GM12874 (cell line): ENCODE results near the gene TCF12.

ENCODE experiments used
- TF ChIP-seq, protein P1 (sequence below): IDR thresholded peaks from 2 replicates; pipeline ENCODE4 v1.5.1; 2011; ENCODE audit warnings: low read depth, mild to moderate bottlenecking, control low read depth, low read length, moderate library complexity; ENCODE audit not compliant: insufficient read depth

TCF12 gene

DNA sequence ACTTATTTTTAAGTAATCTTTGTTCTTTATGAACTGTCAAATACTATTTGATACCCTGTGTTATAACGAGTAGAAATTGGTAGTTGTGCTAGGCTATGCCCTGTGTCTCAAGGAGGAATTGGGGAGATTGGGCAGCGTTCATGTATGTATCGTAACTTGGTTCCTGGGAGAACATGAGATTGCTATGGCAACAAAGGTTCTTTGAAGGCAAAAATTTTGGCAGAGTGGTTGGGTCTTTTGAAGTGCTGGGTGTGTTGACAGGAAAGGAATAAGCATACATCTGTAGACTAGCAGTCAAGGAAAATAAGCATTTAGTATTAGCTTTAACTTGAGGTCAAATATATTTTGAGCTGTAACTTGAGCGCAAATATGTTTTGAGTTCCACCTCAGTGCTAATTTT, 45.3 kb downstream of the TCF12 start:
- TF ChIP-seq, protein P1, sequence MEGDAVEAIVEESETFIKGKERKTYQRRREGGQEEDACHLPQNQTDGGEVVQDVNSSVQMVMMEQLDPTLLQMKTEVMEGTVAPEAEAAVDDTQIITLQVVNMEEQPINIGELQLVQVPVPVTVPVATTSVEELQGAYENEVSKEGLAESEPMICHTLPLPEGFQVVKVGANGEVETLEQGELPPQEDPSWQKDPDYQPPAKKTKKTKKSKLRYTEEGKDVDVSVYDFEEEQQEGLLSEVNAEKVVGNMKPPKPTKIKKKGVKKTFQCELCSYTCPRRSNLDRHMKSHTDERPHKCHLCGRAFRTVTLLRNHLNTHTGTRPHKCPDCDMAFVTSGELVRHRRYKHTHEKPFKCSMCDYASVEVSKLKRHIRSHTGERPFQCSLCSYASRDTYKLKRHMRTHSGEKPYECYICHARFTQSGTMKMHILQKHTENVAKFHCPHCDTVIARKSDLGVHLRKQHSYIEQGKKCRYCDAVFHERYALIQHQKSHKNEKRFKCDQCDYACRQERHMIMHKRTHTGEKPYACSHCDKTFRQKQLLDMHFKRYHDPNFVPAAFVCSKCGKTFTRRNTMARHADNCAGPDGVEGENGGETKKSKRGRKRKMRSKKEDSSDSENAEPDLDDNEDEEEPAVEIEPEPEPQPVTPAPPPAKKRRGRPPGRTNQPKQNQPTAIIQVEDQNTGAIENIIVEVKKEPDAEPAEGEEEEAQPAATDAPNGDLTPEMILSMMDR, result no peak

DNA sequence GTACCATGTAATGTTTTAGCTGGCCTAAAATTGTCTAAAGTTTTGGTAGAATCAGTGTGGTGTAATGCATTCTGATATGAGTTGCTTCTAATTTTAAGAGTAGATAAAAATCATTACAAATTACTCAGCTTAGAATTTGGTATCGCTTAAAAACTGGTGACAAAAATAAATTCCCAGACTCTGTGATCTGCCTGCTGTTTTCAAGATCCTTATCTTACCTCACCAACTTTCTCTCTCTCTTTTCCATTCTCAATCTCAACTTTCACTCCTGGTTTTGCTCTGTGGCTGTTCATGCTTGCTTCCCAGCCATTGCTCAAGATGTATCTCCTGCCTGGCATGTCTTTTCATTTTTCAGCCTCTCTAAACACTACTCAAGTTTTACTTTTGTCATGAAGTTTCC, 45.7 kb downstream of the TCF12 start:
- TF ChIP-seq, protein P1, result no peak

DNA sequence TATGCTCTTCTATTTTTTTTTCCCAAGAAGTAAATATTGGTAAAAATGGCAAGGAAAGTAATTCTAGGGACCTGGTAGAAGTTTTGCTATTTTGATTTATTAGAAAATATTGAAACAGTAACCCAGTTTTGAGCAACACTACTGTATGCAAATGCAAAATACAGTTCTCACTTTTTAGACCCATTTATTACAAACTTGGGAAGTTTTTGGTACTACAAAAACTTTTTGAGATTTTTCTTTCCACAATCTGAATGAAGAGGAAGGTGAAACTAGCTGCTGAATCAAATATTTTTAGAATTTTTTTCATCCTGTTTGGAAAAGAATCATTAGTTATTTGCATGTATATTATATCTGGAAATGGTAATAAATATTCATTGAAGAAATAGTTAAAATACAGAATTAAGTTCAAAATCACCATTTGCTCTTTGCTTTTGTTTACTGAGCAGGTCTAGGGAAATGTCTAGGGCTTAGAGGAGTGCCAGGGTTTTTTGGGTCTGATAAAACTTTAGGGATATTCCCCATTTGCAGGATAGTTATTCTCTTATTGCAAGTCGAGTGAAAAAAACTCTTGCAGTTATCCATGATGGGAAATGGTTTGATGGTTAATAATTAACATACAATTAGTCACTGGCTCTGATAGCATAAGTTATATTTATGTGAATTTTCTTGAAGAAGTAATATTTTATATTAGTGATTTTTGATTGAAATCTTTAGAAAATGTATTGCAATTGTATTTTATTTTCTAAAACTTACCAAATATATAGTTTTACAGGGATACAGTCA, 47.0 kb downstream of the TCF12 start:
- TF ChIP-seq, protein P1, result no peak

DNA sequence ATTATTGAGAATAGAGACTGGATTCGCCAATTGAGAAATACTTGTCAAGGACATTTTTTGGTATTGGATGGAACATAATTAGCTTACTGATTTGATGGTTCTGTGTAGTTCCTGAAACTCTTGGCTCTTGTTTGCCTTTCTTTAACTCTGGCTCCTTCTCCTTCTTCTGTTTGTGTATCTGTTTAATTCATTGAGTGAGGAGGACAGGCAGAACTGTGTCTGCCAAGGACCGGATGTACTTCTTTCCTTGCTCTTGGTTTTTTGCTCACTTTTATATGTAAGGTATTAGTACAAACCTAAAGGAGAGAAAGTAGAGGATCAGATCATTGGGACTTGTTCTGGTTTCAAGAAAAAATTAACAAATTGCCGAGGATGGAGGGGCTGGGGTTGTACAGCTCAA, 48.9 kb downstream of the TCF12 start:
- TF ChIP-seq, protein P1, result no peak

DNA sequence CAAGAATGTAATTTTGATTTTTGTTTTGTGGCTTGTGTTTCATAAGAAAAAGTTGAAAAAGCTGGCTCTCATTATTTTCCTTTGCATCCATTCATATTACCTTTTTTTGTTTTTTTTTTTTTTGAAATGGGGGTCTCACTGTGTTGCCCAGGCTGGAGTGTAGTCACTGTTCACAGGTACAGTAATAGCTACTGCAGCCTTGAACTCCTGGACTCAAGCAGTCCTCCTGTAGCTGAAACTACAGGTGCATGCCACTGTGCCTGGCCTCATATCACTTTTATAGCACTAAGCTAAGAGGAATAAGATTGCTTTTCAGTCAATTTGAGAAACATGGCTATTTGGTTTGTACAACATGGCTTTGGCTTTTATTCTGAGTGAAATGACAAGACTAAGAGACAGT, 49.8 kb downstream of the TCF12 start:
- TF ChIP-seq, protein P1, result no peak

DNA sequence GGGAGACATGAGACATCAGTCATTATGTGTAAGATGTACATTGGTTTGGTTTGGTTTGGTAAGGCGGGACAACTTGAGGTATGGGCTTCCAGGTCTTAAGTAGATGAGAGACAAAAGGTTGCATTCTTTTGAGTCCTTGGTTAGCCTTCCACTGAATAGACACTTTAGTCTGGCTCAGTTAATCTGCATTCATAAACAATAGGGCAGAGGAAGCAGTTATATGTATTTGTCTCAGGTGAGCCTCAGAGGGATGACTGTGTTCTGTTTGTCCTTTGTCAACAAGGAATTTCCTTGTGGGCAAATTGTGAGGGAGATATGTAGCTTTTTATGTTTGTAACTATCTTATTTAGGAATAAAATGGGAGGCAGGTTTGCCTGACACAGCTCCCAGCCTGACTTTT, 50.4 kb downstream of the TCF12 start:
- TF ChIP-seq, protein P1, result no peak

DNA sequence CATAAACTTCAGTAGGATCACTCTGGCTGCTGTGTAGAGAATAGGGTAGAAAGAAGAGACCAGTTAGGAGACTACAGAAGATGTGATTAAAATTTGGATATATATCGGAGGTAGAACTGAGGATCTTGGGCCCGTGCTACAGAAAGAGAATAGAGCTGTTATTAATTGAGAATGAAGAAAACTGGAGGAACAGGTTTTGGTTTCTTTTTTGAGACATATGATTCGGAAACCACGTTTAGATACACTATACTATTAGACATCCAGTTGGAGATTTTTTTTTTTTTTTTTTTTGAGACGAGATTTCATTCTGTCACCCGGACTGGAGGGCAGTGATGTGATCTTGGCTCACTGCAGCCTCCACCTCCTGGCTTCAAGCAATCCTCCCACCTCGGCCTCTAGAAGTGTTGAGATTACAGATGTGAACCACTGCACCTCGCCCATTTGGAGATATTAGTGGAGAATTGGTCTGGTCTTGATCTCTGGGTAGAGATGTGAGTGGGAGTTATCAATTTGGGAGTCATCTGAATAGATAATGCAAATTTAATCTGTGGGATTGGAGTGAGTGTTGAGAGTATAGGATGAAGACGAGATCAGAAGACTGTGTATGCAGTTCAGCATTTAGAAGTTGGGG, 50.9 kb downstream of the TCF12 start:
- TF ChIP-seq, protein P1, result no peak
